PC-3 (cell line): Measurements from ENCODE around the gene ELMOD3.

Source experiments
- CTCF ChIP-seq: fragments of 300-600 bp; sonication (generic); conservative IDR thresholded peaks from 2 replicates; pipeline ENCODE4 v1.5.1; 2017; ENCODE audit warnings: antibody characterized with exemption, low read depth, mild to moderate bottlenecking, low read length
- EZH2 ChIP-seq: fragments of 300-600 bp; sonication (generic); IDR thresholded peaks from one replicate; pipeline ENCODE4 v1.6.1; 2017; ENCODE audit warnings: antibody characterized with exemption, mild to moderate bottlenecking, low read length; ENCODE audit not compliant: unreplicated experiment
- EZH2phosphoT487 ChIP-seq: fragments of 300-600 bp; sonication (generic); IDR thresholded peaks from 2 replicates; pipeline ENCODE4 v1.6.1; 2018; ENCODE audit warnings: mild to moderate bottlenecking, antibody characterized with exemption, low read length, borderline replicate concordance

- TF ChIP-seq EZH2 (no peak), CTCF (no peak), EZH2phosphoT487 (no peak)
These were observed 64.6 kb downstream of the ELMOD3 start for GRCh38 chr2:85419009-85419675.
